Endothelial cell of umbilical vein (primary cell): ENCODE results near the gene ATP6V1B1. TPM values are rescaled to one million over a fixed set of nuclear protein-coding genes. Genes with fewer than 3 reads are reported as not detected.

ENCODE experiments used
- BruUV-seq: library from RNA; stranded (reverse); fragments of 400-500 nt; replicated peaks from 2 replicates; lab custom pipeline; 2021; lab: Mats Ljungman, UMichigan
- CTCF ChIA-PET: fragments of 300-600, 350-600 bp; sonication (Branson Sonifier 250); formaldehyde crosslinking; loops from one replicate; lab custom pipeline; 2021; ENCODE audit warnings: antibody characterized with exemption, inconsistent platforms; lab: Charles Lee
- POLR2A ChIA-PET: fragments of 300-600, 350-600 bp; sonication (Branson Sonifier 250); formaldehyde crosslinking; loops from one replicate; lab custom pipeline; 2021; ENCODE audit warnings: antibody characterized with exemption, inconsistent platforms; lab: Charles Lee
- DNase-seq: peaks from one replicate; pipeline ENCODE4 v3.0.0-alpha.2; 2011; ENCODE audit warnings: low read depth, low spot score
- FAIRE-seq: peaks from 2 replicates; lab custom pipeline; 2011; peaks lifted over from hg19 to GRCh38; lab: Jason Lieb, UNC
- H2AFZ ChIP-seq: 2 replicates; pipeline ENCODE4 v1.6.0; 2012; ENCODE audit warnings: low read depth, low read length, control low read depth, inconsistent platforms
- H3K27ac ChIP-seq: 2 replicates; pipeline ENCODE4 v1.5.1; 2011; ENCODE audit warnings: low read depth, mild to moderate bottlenecking, control low read depth, low read length, moderate library complexity; ENCODE audit not compliant: insufficient read depth
- H3K27me3 ChIP-seq, 2 experiments: 2 replicates each; pipeline versions ENCODE4 v1.6.0 to v1.6.1; 2011; ENCODE audit warnings: low read length in 2 of 2, mixed read lengths in 1 of 2; ENCODE audit not compliant: control insufficient read depth in 2 of 2, insufficient read depth in 2 of 2
- H3K36me3 ChIP-seq, 2 experiments: 2 replicates in 1 of 2; 3 replicates in 1 of 2; pipeline ENCODE4 v1.5.1; 2011; ENCODE audit warnings: low read length in 2 of 2, mild to moderate bottlenecking in 1 of 2, moderate library complexity in 1 of 2; ENCODE audit not compliant: control insufficient read depth in 2 of 2, insufficient read depth in 2 of 2; ENCODE audit errors: extremely low read depth in 1 of 2
- H3K4me1 ChIP-seq: 3 replicates; pipeline ENCODE4 v1.5.1; 2011; ENCODE audit warnings: mild to moderate bottlenecking, low read length; ENCODE audit not compliant: control insufficient read depth, insufficient read depth; ENCODE audit errors: extremely low read depth
- H3K4me2 ChIP-seq: 2 replicates; pipeline ENCODE4 v1.6.1; 2011; ENCODE audit warnings: low read length, control low read depth, mixed read lengths; ENCODE audit not compliant: insufficient read depth
- H3K4me3 ChIP-seq, 3 experiments: fragments of 200-600 bp in 1 of 3; sonication (generic), shearing (Covaris generic) in 1 of 3; replicated peaks in 1 of 3; 2 replicates each; pipeline ENCODE4 v1.5.1; 2011 to 2016; ENCODE audit warnings: control low read depth in 3 of 3, low read length in 3 of 3, mild to moderate bottlenecking in 2 of 3, inconsistent platforms in 1 of 3, low read depth in 1 of 3, moderate library complexity in 1 of 3; ENCODE audit not compliant: insufficient read depth in 1 of 3
- H3K79me2 ChIP-seq: 2 replicates; pipeline ENCODE4 v1.6.0; 2012; ENCODE audit warnings: low read length, inconsistent platforms; ENCODE audit not compliant: control insufficient read depth, insufficient read depth
- H3K9ac ChIP-seq: replicated peaks from 2 replicates; pipeline ENCODE3; 2011; ENCODE audit warnings: low read length, control low read depth; ENCODE audit not compliant: insufficient read depth; ENCODE audit errors: extremely low read depth
- H3K9me1 ChIP-seq: replicated peaks from 3 replicates; pipeline ENCODE4 v1.6.0; 2011; ENCODE audit warnings: mild to moderate bottlenecking, low read length; ENCODE audit not compliant: control insufficient read depth, insufficient read depth; ENCODE audit errors: extremely low read depth
- H3K9me3 ChIP-seq: replicated peaks from 2 replicates; pipeline ENCODE4 v1.5.1; 2012; ENCODE audit warnings: low read length, inconsistent platforms; ENCODE audit not compliant: control insufficient read depth, insufficient read depth
- H4K20me1 ChIP-seq: replicated peaks from 2 replicates; pipeline ENCODE3; 2011; ENCODE audit warnings: mild to moderate bottlenecking, low read length; ENCODE audit not compliant: control insufficient read depth, insufficient read depth; ENCODE audit errors: extremely low read depth
- EZH2 ChIP-seq: IDR thresholded peaks from 2 replicates; pipeline ENCODE4 v1.6.1; 2012; ENCODE audit warnings: borderline replicate concordance, low read depth, mild to moderate bottlenecking, moderate library complexity, low read length, inconsistent platforms; ENCODE audit not compliant: severe bottlenecking
- FOS ChIP-seq: IDR thresholded peaks from 2 replicates; pipeline ENCODE4 v1.6.1; 2011; ENCODE audit warnings: mild to moderate bottlenecking, low read length, moderate library complexity, borderline replicate concordance; ENCODE audit not compliant: insufficient read depth
- GATA2 ChIP-seq: IDR thresholded peaks from 2 replicates; pipeline ENCODE4 v1.7.0; 2011; ENCODE audit warnings: low read depth, mild to moderate bottlenecking, moderate library complexity, mixed read lengths, low read length; ENCODE audit not compliant: insufficient read length, insufficient read depth
- JUN ChIP-seq: IDR thresholded peaks from 2 replicates; pipeline ENCODE4 v1.6.1; 2011; ENCODE audit warnings: borderline replicate concordance, low read depth; ENCODE audit not compliant: insufficient read length, insufficient read depth
- MYC ChIP-seq: IDR thresholded peaks from one replicate; pipeline ENCODE4 v1.6.1; 2011; ENCODE audit warnings: mild to moderate bottlenecking, low read depth, low read length
- POLR2A ChIP-seq: IDR thresholded peaks from 2 replicates; pipeline ENCODE4 v1.6.1; 2012; ENCODE audit warnings: low read depth, mild to moderate bottlenecking, control low read depth, low read length
- POLR2AphosphoS5 ChIP-seq: IDR thresholded peaks from 2 replicates; pipeline ENCODE4 v1.6.1; 2012; ENCODE audit warnings: low read depth, mild to moderate bottlenecking, control low read depth, low read length, moderate library complexity; ENCODE audit not compliant: insufficient read depth
- dilution Hi-C: fragments of 300-500 bp; cut with MboI; formaldehyde crosslinking; loops from one replicate; pipeline ENCODE4 v1.15.0; 2019; ENCODE audit warnings: low sequenced_read_pairs; ENCODE audit not compliant: extremely low pct_ligation_motif_present
- intact Hi-C: fragments of 100-400 bp; cut with micrococcal nuclease; formaldehyde crosslinking; loops from one replicate; pipeline ENCODE4 v1.10.0; 2022
- polyA plus RNA-seq, 4 experiments: library from polyadenylated mRNA; depleted of rRNA in 3 of 4; stranded (reverse) in 3 of 4; unstranded in 1 of 4; fragments of >200 nt; gene quantifications; 2 replicates each; pipeline versions ENCODE4 v1.2.1 to v1.2.3, GENCODE V29; 2011 to 2012; ENCODE audit warnings: missing spikeins in 1 of 4
- total RNA-seq: library from RNA; stranded (reverse); gene quantifications from 2 replicates; pipeline ENCODE4 v1.2.3, GENCODE V29; 2021
- TF ChIP-seq, protein P1 (sequence below), 2 donors: IDR thresholded peaks; 1 replicate in 1 of 2; 2 replicates in 1 of 2; pipeline ENCODE4 v1.5.1; 2011; ENCODE audit warnings: low read length in 2 of 2, mild to moderate bottlenecking in 2 of 2, moderate library complexity in 2 of 2, control low read depth in 1 of 2, inconsistent platforms in 1 of 2, low read depth in 1 of 2; ENCODE audit not compliant: insufficient read depth in 1 of 2; ENCODE audit errors: extremely low read depth in 1 of 2
- TF ChIP-seq, protein P2 (sequence below): IDR thresholded peaks from 2 replicates; pipeline ENCODE4 v1.6.1; 2011; ENCODE audit not compliant: insufficient read depth, insufficient read length

Gene ATP6V1B1
- total and polyA plus RNA-seq, 2 donors (not counting 3 experiments of a cell fraction or from before 2014, with no cell fraction given), result 0.77 TPM; not detected in 1

DNA sequence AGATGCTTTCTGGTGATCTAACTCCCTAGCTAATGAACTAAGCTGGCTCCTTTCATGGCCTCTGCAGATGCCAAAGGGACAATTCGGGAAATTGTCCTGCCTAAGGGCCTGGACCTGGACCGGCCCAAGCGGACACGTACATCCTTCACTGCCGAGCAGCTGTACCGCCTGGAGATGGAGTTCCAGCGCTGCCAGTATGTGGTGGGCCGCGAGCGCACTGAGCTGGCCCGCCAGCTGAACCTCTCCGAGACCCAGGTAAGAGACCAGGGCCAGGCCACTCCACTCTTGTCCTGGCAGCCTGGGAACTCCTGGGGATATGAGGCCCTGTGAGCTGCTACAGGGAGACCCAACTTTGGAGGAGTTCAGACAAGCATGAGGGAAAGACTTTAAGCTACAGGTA is 14.7 kb upstream of the ATP6V1B1 start:
- intact Hi-C loops (no loop called here), dilution Hi-C loops (no loop called here)
- Histone ChIP-seq H3K27ac (no peak overlapping the region), H3K27me3 (peaks cover 7 to 13% of the 10 kb centered on the region in 2 experiments), H2AFZ (no peak overlapping the region), H3K4me3 (no peak overlapping the region), H3K36me3 (no peaks in the 10 kb centered on the region), H3K9me3 (no peaks in the 10 kb centered on the region), H4K20me1 (no peaks in the 10 kb centered on the region), H3K4me2 (no peak overlapping the region), H3K4me1 (peaks cover 16% of the 10 kb centered on the region), H3K9ac (no peak overlapping the region), H3K9me1 (no peaks in the 10 kb centered on the region), H3K79me2 (no peaks in the 10 kb centered on the region)
- ChIA-PET POLR2A (no interaction called here), CTCF (interaction anchor here (0.7 to 3.4 kb wide), 11 partner anchors 14 to 135 kb away, joined by 3 to 71 read pairs (median 5); no protein-coding TSS in a partner anchor)
- no peak for DNase-seq
- TF ChIP-seq FOS (no peak), POLR2AphosphoS5 (no peak), MYC (no peak), JUN (no peak), EZH2 (no peak), GATA2 (no peak), POLR2A (no peak)
- TF ChIP-seq, protein P1, sequence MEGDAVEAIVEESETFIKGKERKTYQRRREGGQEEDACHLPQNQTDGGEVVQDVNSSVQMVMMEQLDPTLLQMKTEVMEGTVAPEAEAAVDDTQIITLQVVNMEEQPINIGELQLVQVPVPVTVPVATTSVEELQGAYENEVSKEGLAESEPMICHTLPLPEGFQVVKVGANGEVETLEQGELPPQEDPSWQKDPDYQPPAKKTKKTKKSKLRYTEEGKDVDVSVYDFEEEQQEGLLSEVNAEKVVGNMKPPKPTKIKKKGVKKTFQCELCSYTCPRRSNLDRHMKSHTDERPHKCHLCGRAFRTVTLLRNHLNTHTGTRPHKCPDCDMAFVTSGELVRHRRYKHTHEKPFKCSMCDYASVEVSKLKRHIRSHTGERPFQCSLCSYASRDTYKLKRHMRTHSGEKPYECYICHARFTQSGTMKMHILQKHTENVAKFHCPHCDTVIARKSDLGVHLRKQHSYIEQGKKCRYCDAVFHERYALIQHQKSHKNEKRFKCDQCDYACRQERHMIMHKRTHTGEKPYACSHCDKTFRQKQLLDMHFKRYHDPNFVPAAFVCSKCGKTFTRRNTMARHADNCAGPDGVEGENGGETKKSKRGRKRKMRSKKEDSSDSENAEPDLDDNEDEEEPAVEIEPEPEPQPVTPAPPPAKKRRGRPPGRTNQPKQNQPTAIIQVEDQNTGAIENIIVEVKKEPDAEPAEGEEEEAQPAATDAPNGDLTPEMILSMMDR (IDR thresholded peaks at IDR 0.05; ENCODE audit: extremely low read depth in 1 of 2, insufficient read depth in 1 of 2, low read depth in 1 of 2, low read length in 2 of 2), result no peak
- TF ChIP-seq, protein P2, sequence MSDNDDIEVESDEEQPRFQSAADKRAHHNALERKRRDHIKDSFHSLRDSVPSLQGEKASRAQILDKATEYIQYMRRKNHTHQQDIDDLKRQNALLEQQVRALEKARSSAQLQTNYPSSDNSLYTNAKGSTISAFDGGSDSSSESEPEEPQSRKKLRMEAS, result no peak
- no peak for FAIRE-seq
- BruUV-seq, result no TSS peak
